Trophoblast cell (in vitro differentiated cells and primary cell): ENCODE results near the gene HTD2.
"Not testable (repeated sequence)": the region's sequence is repeated elsewhere in the genome, so short reads cannot be mapped to it uniquely, and the experiment has no call there.

Experiments
- DNase-seq, 2 donors: peaks; one replicate each; pipeline ENCODE4 v3.0.0-alpha.2; 2016
- H2AFZ ChIP-seq: 2 replicates; pipeline ENCODE4 v1.6.1; 2013; ENCODE audit warnings: low read length, moderate library complexity, mild to moderate bottlenecking; ENCODE audit not compliant: insufficient read depth, poor library complexity
- H2AK5ac ChIP-seq: 2 replicates; pipeline ENCODE4 v1.6.1; 2013; ENCODE audit warnings: mild to moderate bottlenecking, low read length
- H2BK120ac ChIP-seq: 2 replicates; pipeline ENCODE4 v1.6.1; 2013; ENCODE audit warnings: low read length, mild to moderate bottlenecking, moderate library complexity; ENCODE audit not compliant: insufficient read depth, poor library complexity
- H2BK12ac ChIP-seq: 2 replicates; pipeline ENCODE4 v1.6.1; 2013; ENCODE audit warnings: mild to moderate bottlenecking, low read length, moderate library complexity
- H2BK5ac ChIP-seq: 2 replicates; pipeline ENCODE4 v1.6.1; 2013; ENCODE audit warnings: low read length, low read depth, moderate library complexity, mild to moderate bottlenecking; ENCODE audit not compliant: poor library complexity
- H3K14ac ChIP-seq: 2 replicates; pipeline ENCODE4 v1.6.1; 2013; ENCODE audit warnings: mild to moderate bottlenecking, low read length
- H3K18ac ChIP-seq: 2 replicates; pipeline ENCODE4 v1.6.1; 2013; ENCODE audit warnings: mild to moderate bottlenecking, low read length
- H3K23ac ChIP-seq: 2 replicates; pipeline ENCODE4 v1.6.1; 2013; ENCODE audit warnings: low read length
- H3K27ac ChIP-seq: 2 replicates; pipeline ENCODE4 v1.5.1; 2013; ENCODE audit warnings: low read depth, mild to moderate bottlenecking, inconsistent platforms, low read length, moderate library complexity
- H3K27me3 ChIP-seq: 2 replicates; pipeline ENCODE4 v1.6.1; 2013; ENCODE audit warnings: inconsistent platforms, mild to moderate bottlenecking, low read length, moderate library complexity; ENCODE audit not compliant: insufficient read depth
- H3K36me3 ChIP-seq, 2 experiments: 1 replicate in 1 of 2; 2 replicates in 1 of 2; pipeline ENCODE4 v1.6.1; 2013; ENCODE audit warnings: low read length in 2 of 2, mild to moderate bottlenecking in 2 of 2, moderate library complexity in 1 of 2; ENCODE audit not compliant: insufficient read depth in 2 of 2, control insufficient read depth in 1 of 2
- H3K4ac ChIP-seq: 2 replicates; pipeline ENCODE4 v1.6.1; 2013; ENCODE audit warnings: low read depth, mild to moderate bottlenecking, low read length, moderate library complexity
- H3K4me1 ChIP-seq, 2 experiments: 1 replicate in 1 of 2; 2 replicates in 1 of 2; pipeline ENCODE4 v1.6.1; 2013; ENCODE audit warnings: low read length in 2 of 2, mild to moderate bottlenecking in 2 of 2, moderate library complexity in 1 of 2; ENCODE audit not compliant: insufficient read depth in 2 of 2, control insufficient read depth in 1 of 2
- H3K4me2 ChIP-seq: 2 replicates; pipeline ENCODE4 v1.6.1; 2013; ENCODE audit warnings: inconsistent platforms, mild to moderate bottlenecking, low read length, moderate library complexity
- H3K4me3 ChIP-seq: 2 replicates; pipeline ENCODE4 v1.5.1; 2013; ENCODE audit warnings: mild to moderate bottlenecking, low read depth, low read length, inconsistent platforms
- H3K79me1 ChIP-seq: one replicate; pipeline ENCODE4 v1.6.1; 2013; ENCODE audit warnings: low read length
- H3K79me2 ChIP-seq: 2 replicates; pipeline ENCODE4 v1.6.1; 2013; ENCODE audit warnings: low read length, mild to moderate bottlenecking; ENCODE audit not compliant: control insufficient read depth, insufficient read depth, poor library complexity
- H3K9ac ChIP-seq: 2 replicates; pipeline ENCODE4 v1.6.1; 2013; ENCODE audit warnings: mild to moderate bottlenecking, low read length
- H3K9me3 ChIP-seq: 2 replicates; pipeline ENCODE4 v1.6.1; 2013; ENCODE audit warnings: low read depth, mild to moderate bottlenecking, control low read depth, inconsistent platforms, low read length; ENCODE audit not compliant: insufficient read depth
- H4K12ac ChIP-seq: 2 replicates; pipeline ENCODE4 v1.6.1; 2013; ENCODE audit warnings: low read depth, mild to moderate bottlenecking, low read length, moderate library complexity
- H4K8ac ChIP-seq: 2 replicates; pipeline ENCODE4 v1.6.1; 2013; ENCODE audit warnings: low read depth, mild to moderate bottlenecking, low read length, moderate library complexity
- H4K91ac ChIP-seq: one replicate; pipeline ENCODE4 v1.6.1; 2013; ENCODE audit warnings: low read depth, mild to moderate bottlenecking, low read length, moderate library complexity
- WGBS: extraction: QIAGEN DNeasy Blood & Tissue Kit; methylation state at CpG from one replicate; pipeline ENCODE4 v1.1.7; 2013; ENCODE audit warnings: missing lambda C conversion rate; ENCODE audit not compliant: insufficient read length, insufficient coverage; ENCODE audit errors: extremely low coverage; 5-methylcytosine and 5-hydroxymethylcytosine counted together

The HTD2 gene

DNA sequence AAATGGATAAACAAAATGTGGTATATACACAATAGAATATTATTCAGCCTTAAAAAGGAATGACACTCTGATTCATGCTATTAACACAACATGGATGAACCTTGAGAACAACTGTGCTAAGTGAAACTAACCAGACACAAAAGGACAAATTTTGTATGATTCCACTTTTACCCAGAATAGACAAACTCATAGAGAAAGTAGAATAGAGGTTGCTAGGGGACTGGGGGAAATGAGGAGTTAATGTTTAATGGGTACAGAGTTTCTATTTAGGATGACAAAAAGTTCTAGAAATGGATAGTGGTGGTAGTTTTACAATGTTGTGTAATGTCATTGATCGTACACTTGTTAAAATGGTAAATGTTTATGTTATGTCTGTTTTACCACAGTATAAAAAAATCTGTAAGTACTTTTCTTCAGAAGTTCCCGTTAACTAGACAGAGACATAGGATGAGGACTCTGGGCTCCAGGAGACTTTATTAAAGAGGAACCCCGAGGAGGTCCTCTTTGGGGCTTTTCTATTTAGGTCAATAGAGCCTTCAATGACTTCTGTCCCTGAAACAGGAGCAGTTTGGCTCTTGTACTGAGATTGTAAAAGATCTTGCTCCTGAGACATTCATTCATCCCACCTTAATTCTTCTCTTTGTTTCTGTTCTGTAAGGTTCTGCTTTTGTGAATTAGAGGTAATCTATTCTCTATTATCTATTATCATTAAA is 44.2 kb upstream of the HTD2 start:
- no peak overlapping the region for H2AFZ ChIP-seq
- no peak overlapping the region for H4K8ac ChIP-seq
- H3K9me3 ChIP-seq, result no peaks in the 10 kb centered on the region
- no peaks in the 10 kb centered on the region for H3K79me1 ChIP-seq
- no peak overlapping the region for H3K27ac ChIP-seq
- no peak overlapping the region for H3K4ac ChIP-seq
- H3K79me2 ChIP-seq, result no peaks in the 10 kb centered on the region
- H4K12ac ChIP-seq, result no peak overlapping the region
- H3K14ac ChIP-seq, result no peak overlapping the region
- H3K4me1 ChIP-seq, result peaks cover 0 to 4% of the 10 kb centered on the region in 2 experiments
- DNase-seq, result no peak
- H3K9ac ChIP-seq, result no peak overlapping the region
- no peak overlapping the region for H3K4me3 ChIP-seq
- no peak overlapping the region for H2BK5ac ChIP-seq
- H2BK12ac ChIP-seq, result no peak overlapping the region
- no peak overlapping the region for H3K23ac ChIP-seq
- no CpG with 5 or more reads among the region's 3 CpGs for WGBS
- peaks cover 0 to 4% of the 10 kb centered on the region in 2 experiments for H3K36me3 ChIP-seq
- no peak overlapping the region for H4K91ac ChIP-seq
- no peak overlapping the region for H2AK5ac ChIP-seq
- H3K4me2 ChIP-seq, result no peak overlapping the region
- no peaks in the 10 kb centered on the region for H3K27me3 ChIP-seq
- H3K18ac ChIP-seq, result no peak overlapping the region
- H2BK120ac ChIP-seq, result no peak overlapping the region

DNA sequence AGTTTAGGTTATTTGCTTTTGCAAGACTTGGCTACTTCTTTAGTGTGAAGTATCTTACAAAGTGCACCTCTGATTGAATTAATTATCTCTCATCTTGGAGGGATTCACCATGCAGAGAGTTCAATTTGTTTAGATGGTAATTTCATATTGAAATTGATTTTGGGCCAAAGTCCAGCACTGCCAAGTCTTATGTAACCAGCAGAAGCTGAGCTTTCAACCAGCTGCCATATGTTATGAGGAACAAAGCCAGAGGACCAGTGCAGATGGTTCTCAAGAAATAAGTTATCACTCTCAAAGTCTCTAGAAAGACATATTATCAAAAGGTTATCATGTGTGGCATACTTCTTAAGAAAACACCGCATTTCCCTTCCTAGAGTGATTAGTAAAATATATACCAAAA is 39.7 kb upstream of the HTD2 start:
- H3K36me3 ChIP-seq, result no peaks in the 10 kb centered on the region
- no peak overlapping the region for H3K4ac ChIP-seq
- no peaks in the 10 kb centered on the region for H3K79me2 ChIP-seq
- H3K14ac ChIP-seq, result no peak overlapping the region
- H2BK120ac ChIP-seq, result no peak overlapping the region
- H3K79me1 ChIP-seq, result no peaks in the 10 kb centered on the region
- H2BK5ac ChIP-seq, result no peak overlapping the region
- H4K12ac ChIP-seq, result no peak overlapping the region
- H3K9me3 ChIP-seq, result no peaks in the 10 kb centered on the region
- H3K4me2 ChIP-seq, result no peak overlapping the region
- H2BK12ac ChIP-seq, result no peak overlapping the region
- H2AFZ ChIP-seq, result no peak overlapping the region
- no peak overlapping the region for H3K18ac ChIP-seq
- DNase-seq, result no peak
- H4K8ac ChIP-seq, result no peak overlapping the region
- no CpG with 5 or more reads among the region's 1 CpG for WGBS
- H2AK5ac ChIP-seq, result no peak overlapping the region
- H3K23ac ChIP-seq, result no peak overlapping the region
- H3K27ac ChIP-seq, result no peak overlapping the region
- no peak overlapping the region for H3K4me3 ChIP-seq
- no peak overlapping the region for H3K9ac ChIP-seq
- H3K4me1 ChIP-seq, result no peaks in the 10 kb centered on the region
- no peaks in the 10 kb centered on the region for H3K27me3 ChIP-seq
- H4K91ac ChIP-seq, result no peak overlapping the region

DNA sequence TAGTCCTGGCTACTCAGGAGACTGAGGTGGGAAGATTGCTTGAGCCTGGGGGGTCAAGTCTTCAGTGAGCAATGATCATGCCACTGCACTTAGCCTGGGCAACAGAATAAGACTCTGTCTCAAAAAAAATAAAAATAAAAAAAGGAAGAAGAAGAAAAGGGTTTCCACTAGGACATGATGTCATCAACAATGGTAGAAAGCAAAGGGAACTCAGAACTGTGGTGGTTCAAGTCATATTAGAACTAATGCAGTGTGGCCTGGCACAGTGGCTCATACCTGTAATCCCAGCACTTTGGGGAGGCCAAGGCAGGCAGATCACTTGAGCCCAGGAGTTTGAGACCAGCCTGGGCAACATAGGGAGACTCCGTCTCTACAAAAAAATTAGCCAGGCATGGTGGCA is 38.8 kb upstream of the HTD2 start:
- not testable (repeated sequence) for H3K79me1 ChIP-seq, H3K27me3 ChIP-seq, H4K12ac ChIP-seq, H3K79me2 ChIP-seq, H3K9ac ChIP-seq, DNase-seq, H4K91ac ChIP-seq, H2BK120ac ChIP-seq, H3K4ac ChIP-seq, H2AK5ac ChIP-seq, H3K27ac ChIP-seq, H3K4me1 ChIP-seq, H3K14ac ChIP-seq, H2BK5ac ChIP-seq, H4K8ac ChIP-seq, H3K4me3 ChIP-seq, H3K4me2 ChIP-seq, H3K18ac ChIP-seq, H3K36me3 ChIP-seq, H2AFZ ChIP-seq, H3K9me3 ChIP-seq, H2BK12ac ChIP-seq, H3K23ac ChIP-seq
- no CpG with 5 or more reads among the region's 1 CpG for WGBS

DNA sequence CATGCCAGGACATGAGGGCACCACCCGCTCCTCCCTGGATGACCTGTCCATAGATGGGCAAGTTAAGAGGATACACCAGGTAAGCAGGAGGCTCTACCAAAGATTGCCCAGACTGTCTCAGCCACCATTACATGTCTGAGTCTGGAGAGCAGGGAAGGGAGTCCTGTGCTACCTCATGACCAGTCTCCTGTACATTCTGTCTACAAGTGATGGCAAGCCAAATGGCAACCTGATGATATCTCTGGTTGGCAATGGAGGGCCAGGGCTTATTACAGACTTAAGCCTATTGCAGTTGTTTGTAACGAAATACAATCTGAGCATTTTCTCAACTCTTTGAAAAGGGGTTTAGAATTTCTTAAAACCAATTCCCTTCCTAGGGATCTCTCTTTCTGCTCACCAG is 37.0 kb upstream of the HTD2 start:
- Histone ChIP-seq H3K27ac (no peak overlapping the region), H2AFZ (no peak overlapping the region), H3K36me3 (no peaks in the 10 kb centered on the region), H4K91ac (no peak overlapping the region), H2AK5ac (no peak overlapping the region), H3K79me2 (no peaks in the 10 kb centered on the region), H2BK120ac (no peak overlapping the region), H3K14ac (no peak overlapping the region), H3K23ac (no peak overlapping the region), H4K12ac (no peak overlapping the region), H3K4me1 (no peaks in the 10 kb centered on the region), H4K8ac (no peak overlapping the region), H2BK12ac (no peak overlapping the region), H3K4me2 (no peak overlapping the region), H2BK5ac (no peak overlapping the region), H3K27me3 (no peaks in the 10 kb centered on the region), H3K18ac (no peak overlapping the region), H3K9ac (peak overlapping the region; percentile 5), H3K9me3 (no peaks in the 10 kb centered on the region), H3K4ac (no peak overlapping the region), H3K79me1 (no peaks in the 10 kb centered on the region), H3K4me3 (no peak overlapping the region)
- WGBS, result no CpG with 5 or more reads among the region's 2 CpGs
- DNase-seq, result no peak
